Endodermal cell (in vitro differentiated cells): ENCODE data around the gene TRIM66. TPM values are rescaled to one million over a fixed set of nuclear protein-coding genes. Genes with fewer than 3 reads are reported as not detected.

Experiments
- DNase-seq: peaks from one replicate; pipeline ENCODE4 v3.0.0-alpha.2; 2017
- H3K27ac ChIP-seq: 2 replicates; pipeline ENCODE4 v1.5.1; 2013; ENCODE audit warnings: mild to moderate bottlenecking, low read depth, low read length, moderate library complexity
- H3K27me3 ChIP-seq: 2 replicates; pipeline ENCODE4 v1.6.1; 2013; ENCODE audit warnings: mild to moderate bottlenecking, low read length, moderate library complexity; ENCODE audit not compliant: insufficient read depth, control insufficient read depth, poor library complexity, severe bottlenecking
- H3K36me3 ChIP-seq: 2 replicates; pipeline ENCODE4 v1.7.0; 2013; ENCODE audit warnings: mild to moderate bottlenecking, low read length, moderate library complexity; ENCODE audit not compliant: control insufficient read depth, insufficient read depth
- H3K4me1 ChIP-seq: one replicate; pipeline ENCODE4 v1.7.0; 2013; ENCODE audit warnings: low read length; ENCODE audit not compliant: control insufficient read depth, insufficient read depth
- H3K4me3 ChIP-seq: 2 replicates; pipeline ENCODE4 v1.5.1; 2013; ENCODE audit warnings: mild to moderate bottlenecking, low read length, moderate library complexity
- H3K9ac ChIP-seq: 2 replicates; pipeline ENCODE4 v1.6.1; 2013; ENCODE audit warnings: mild to moderate bottlenecking, low read length, moderate library complexity; ENCODE audit not compliant: poor library complexity, severe bottlenecking; ENCODE audit errors: extremely low read depth
- H3K9me3 ChIP-seq: 2 replicates; pipeline ENCODE4 v1.6.1; 2013; ENCODE audit warnings: mild to moderate bottlenecking, low read length, moderate library complexity; ENCODE audit not compliant: control insufficient read depth
- H3K27ac Mint-ChIP-seq: 2 replicates; pipeline ENCODE4 v1.8.0; 2020; ENCODE audit warnings: mixed read lengths
- H3K27me3 Mint-ChIP-seq: 2 replicates; pipeline ENCODE4 v1.8.0; 2021; ENCODE audit warnings: mild to moderate bottlenecking, mixed read lengths; ENCODE audit not compliant: insufficient read depth
- H3K36me3 Mint-ChIP-seq: 2 replicates; pipeline ENCODE4 v1.8.0; 2020; ENCODE audit warnings: low read depth, mixed read lengths
- H3K4me1 Mint-ChIP-seq: 2 replicates; pipeline ENCODE4 v1.8.0; 2020; ENCODE audit warnings: mixed read lengths
- H3K4me3 Mint-ChIP-seq: 2 replicates; pipeline ENCODE4 v1.8.0; 2020; ENCODE audit warnings: mild to moderate bottlenecking, moderate library complexity, mixed read lengths
- H3K9me3 Mint-ChIP-seq: 2 replicates; pipeline ENCODE4 v1.8.0; 2020; ENCODE audit warnings: mild to moderate bottlenecking, mixed read lengths
- CTCF ChIP-seq: fragments of 200-600 bp; sonication (generic); conservative IDR thresholded peaks from 2 replicates; pipeline ENCODE4 v1.5.0; 2021; ENCODE audit warnings: antibody characterized with exemption, mild to moderate bottlenecking
- WGBS, 2 experiments: methylation state at CpG; one replicate each; pipeline versions ENCODE4 v1.1.5 to v1.1.7; 2013; ENCODE audit warnings: missing lambda C conversion rate in 2 of 2, mixed read lengths in 1 of 2; ENCODE audit not compliant: insufficient coverage in 1 of 2, insufficient read length in 1 of 2; 5-methylcytosine and 5-hydroxymethylcytosine counted together
- total RNA-seq, 2 donors: library from RNA; stranded (reverse); fragmentation: NEBNext Ultra II Directional in 1 of 2; extraction: Animal tissue kit (Norgen Biotek cat#: 25700) in 1 of 2; gene quantifications; 2 replicates in 1 of 2; 3 replicates in 1 of 2; pipeline ENCODE4 v1.2.1, GENCODE V29; 2021

The TRIM66 gene
- total RNA-seq, 2 donors from 2014 or later: 4.3 to 4.6 TPM

GRCh38 chr11:8686325-8686724 lies 3.9 kb upstream of the TRIM66 start:
- no peak for TF ChIP-seq CTCF
- H3K4me1 Mint-ChIP-seq: peaks cover 42% of the 10 kb centered on the region
- DNase-seq: peak; percentile 33
- Histone ChIP-seq H3K4me3 (peak overlapping the region; percentile 36), H3K36me3 (peaks cover 65% of the 10 kb centered on the region), H3K9me3 (no peaks in the 10 kb centered on the region), H3K27me3 (no peaks in the 10 kb centered on the region), H3K4me1 (peaks cover 28% of the 10 kb centered on the region), H3K9ac (no peak overlapping the region), H3K27ac (no peak overlapping the region)
- H3K9me3 Mint-ChIP-seq: no peaks in the 10 kb centered on the region
- peak overlapping the region; percentile 71 for H3K27ac Mint-ChIP-seq
- H3K36me3 Mint-ChIP-seq: peaks cover 62% of the 10 kb centered on the region
- H3K27me3 Mint-ChIP-seq: no peaks in the 10 kb centered on the region
- WGBS, 2 experiments: 94 to 100% methylated on average over 6 to 7 of the region's 7 CpGs
- H3K4me3 Mint-ChIP-seq: no peak overlapping the region

GRCh38 chr11:8685820-8686219 lies 3.4 kb upstream of the TRIM66 start:
- peak overlapping the region; percentile 71 for H3K27ac Mint-ChIP-seq
- 87 to 92% methylated on average over 2 of the region's 2 CpGs for WGBS, 2 experiments
- H3K9me3 Mint-ChIP-seq: no peaks in the 10 kb centered on the region
- no peaks in the 10 kb centered on the region for H3K27me3 Mint-ChIP-seq
- H3K4me1 ChIP-seq: peaks cover 28% of the 10 kb centered on the region
- H3K27ac ChIP-seq: no peak overlapping the region
- no peak for TF ChIP-seq CTCF
- no peak overlapping the region for H3K4me3 Mint-ChIP-seq
- no peaks in the 10 kb centered on the region for H3K9me3 ChIP-seq
- H3K9ac ChIP-seq: no peak overlapping the region
- peaks cover 61% of the 10 kb centered on the region for H3K36me3 ChIP-seq
- no peaks in the 10 kb centered on the region for H3K27me3 ChIP-seq
- peaks cover 42% of the 10 kb centered on the region for H3K4me1 Mint-ChIP-seq
- peak overlapping the region; percentile 100 for H3K4me3 ChIP-seq
- DNase-seq: no peak
- H3K36me3 Mint-ChIP-seq: peaks cover 62% of the 10 kb centered on the region

DNA sequence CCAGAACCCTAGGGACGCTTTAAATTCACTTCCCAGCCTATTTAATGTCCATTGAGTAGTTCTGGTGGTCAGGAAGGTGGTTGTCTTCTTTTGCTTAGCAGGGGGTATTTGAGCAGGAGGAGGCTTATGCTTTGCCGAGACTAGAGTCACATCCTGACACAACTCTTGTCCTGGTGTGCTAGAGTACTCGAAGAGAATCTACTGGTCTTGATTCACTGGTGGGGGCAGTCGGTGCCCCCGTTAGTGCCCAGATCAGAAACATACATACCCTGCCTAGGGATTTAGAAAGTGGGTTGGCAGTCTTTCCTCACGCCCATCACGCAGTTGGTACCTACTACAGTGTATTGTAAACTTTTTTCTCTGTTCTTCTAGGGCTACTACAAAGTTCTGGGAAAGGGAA lies 2.8 kb upstream of the TRIM66 start:
- Mint-ChIP-seq H3K36me3 (peaks cover 62% of the 10 kb centered on the region), H3K27ac (peak overlapping the region; percentile 71), H3K27me3 (no peaks in the 10 kb centered on the region), H3K4me3 (peak overlapping the region; percentile 96), H3K4me1 (peaks cover 42% of the 10 kb centered on the region), H3K9me3 (no peaks in the 10 kb centered on the region)
- no peak for TF ChIP-seq CTCF
- H3K36me3 ChIP-seq: peaks cover 55% of the 10 kb centered on the region
- no peaks in the 10 kb centered on the region for H3K27me3 ChIP-seq
- no peak overlapping the region for H3K9ac ChIP-seq
- peak overlapping the region; percentile 100 for H3K4me3 ChIP-seq
- no peak overlapping the region for H3K27ac ChIP-seq
- H3K9me3 ChIP-seq: no peaks in the 10 kb centered on the region
- WGBS, 2 experiments: 93 to 100% methylated on average over 6 to 7 of the region's 7 CpGs
- peaks cover 28% of the 10 kb centered on the region for H3K4me1 ChIP-seq
- peak; percentile 28 for DNase-seq
